Fibroblast of the conjunctiva (primary cell): Measurements from ENCODE around the gene RASA4B.
"Not testable (repeated sequence)": the region's sequence is repeated elsewhere in the genome, so short reads cannot be mapped to it uniquely, and the experiment has no call there.

Experiments used
- DNase-seq: peaks from one replicate; pipeline ENCODE4 v3.0.0-alpha.2; 2010; ENCODE audit warnings: low read depth

RASA4B gene

DNA sequence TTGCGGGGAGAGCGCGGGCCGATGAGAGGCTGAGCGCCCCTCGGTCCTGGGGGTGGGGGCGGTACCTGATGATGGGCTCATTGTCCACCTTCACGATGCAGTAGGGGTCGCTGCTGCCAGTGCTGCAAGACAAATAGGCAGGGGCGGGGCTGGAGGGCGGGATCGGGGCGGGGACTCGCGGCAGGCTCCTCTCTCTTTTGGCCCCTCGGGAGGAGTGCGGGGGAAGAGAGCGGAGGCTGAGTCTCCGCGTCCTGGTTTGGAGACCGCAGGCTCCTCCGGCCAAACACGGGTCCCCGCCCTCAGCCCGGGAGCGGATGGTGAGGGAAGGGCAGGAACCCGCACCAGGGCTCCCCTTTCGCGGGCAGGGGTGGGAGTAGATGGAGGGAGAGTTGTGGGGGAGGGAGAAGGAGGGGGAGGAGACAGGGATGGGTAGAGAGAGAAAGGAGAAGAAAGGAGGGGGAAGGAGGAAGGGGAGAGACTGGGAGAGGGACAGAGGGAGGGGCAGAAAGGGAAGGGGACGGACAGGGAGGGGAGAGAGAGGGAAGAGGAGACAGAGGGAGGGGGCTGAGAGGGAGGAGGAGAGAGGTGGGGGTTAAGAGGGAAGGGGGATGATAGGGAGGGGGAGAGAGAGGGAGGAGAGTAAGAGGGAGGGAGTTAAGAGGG lies 5.6 kb downstream of the RASA4B start:
- DNase-seq, result not testable (repeated sequence)

DNA sequence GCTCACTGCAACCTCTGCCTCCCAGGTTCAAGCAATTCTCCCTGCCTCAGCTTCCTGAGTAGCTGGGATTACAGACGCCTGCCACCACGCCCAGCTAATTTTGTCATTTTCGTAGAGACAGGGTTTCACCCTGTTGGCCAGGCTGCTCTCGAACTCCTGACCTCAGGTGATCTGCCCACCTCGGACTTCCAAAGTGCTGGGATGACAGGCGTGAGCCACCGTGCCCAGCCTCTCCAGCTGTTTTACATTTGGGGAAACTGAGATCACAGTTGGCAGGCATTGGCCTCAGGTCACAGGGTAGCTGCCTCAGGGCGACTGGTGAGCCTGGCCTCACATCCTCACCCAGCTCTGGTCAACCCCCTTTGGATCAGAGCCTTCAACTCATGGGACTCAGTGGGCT lies 7.0 kb downstream of the RASA4B start:
- not testable (repeated sequence) for DNase-seq

DNA sequence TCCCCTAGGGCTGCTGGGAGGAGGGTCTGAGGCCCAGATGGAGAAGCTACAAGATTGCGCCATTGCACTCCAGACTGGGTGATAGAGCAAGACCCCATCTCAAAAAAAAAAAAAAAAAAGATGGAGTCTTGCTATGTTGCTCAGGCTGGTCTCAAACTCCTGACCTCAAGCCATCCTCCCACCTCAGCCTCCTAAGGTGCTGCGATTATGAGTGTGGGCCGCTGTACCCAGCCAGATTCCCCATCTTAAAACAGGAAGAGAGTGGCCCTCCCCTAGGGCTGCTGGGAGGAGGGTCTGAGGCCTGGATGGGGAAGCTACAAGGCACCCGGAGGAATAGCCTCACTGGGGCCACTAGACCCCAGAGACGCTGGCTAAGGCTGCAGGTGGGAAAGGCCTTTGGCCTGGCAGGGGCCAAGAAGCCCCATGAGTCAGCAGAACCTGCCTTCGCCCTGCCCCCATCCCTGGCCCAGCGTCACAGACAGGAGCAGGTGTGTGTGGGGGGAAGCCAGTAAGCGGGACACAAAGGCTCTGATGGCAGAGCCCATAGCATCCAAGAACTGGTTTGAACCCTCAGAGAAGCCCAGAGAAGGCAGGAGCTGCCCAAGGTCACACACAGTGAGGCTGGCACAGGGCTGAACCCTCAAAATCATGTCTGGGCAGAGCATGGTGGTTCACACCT lies 10.0 kb downstream of the RASA4B start:
- DNase-seq, result not testable (repeated sequence)

DNA sequence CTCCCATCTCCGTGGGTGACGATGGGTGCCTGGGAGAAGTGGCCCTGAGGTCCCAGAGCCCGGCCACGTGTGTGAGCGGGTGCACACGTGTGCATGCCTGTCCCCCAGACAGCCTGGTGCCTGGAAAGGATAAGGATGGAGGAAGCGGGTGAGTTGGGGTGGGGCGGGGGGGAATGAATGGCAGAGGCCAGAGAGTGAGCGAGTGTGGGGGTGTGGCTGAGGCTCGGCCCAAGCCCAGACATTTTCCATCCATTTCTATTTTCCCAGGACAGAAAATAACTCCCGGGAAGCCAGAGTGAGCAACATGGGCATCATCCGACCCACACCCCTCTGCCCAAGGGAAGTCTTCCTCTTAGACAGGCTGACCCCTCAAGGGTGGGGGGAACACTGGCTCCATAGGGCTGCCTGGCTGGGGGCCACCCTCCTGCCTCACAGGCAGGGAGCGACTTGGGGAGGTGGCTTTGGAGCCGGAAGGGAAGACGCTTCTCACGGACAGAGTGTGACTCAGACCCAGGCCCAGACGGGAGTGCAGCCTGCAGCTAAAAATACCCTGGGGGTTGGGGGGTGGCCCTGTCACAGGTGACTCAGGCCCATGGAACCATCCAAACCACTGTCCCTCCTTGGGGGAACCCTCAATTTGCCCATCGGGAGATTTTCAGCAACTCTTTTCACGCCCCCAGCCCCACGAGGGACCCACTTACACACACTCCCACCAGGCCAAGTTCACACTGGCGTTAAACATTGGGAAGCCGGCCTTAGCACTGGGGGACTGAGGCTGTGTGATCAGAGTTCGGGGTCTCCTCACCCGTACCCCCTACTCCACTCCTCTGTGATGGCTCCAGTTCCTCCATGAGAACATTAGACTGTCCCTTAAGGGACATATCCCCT lies 12.0 kb downstream of the RASA4B start:
- DNase-seq, result not testable (repeated sequence)

DNA sequence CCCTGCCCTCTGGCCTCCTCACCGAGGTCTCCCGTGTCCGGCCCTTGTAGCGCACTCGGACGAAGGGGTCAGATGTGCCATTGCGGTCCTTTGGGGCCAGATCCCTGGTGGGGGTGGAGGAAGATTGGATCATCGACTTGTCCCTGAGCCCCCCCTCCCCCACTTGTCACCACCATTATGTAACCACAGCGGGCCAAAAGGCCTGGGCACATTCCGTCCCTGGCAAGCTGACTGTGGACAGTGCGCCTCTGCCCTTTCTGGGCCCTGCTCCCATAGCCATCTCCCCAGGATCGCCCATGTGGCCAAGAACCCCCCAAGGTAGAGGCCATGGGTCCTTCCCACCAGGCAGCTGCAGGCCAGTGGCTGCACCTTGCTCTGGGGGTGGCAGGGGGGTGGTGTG lies 14.4 kb downstream of the RASA4B start:
- not testable (repeated sequence) for DNase-seq

DNA sequence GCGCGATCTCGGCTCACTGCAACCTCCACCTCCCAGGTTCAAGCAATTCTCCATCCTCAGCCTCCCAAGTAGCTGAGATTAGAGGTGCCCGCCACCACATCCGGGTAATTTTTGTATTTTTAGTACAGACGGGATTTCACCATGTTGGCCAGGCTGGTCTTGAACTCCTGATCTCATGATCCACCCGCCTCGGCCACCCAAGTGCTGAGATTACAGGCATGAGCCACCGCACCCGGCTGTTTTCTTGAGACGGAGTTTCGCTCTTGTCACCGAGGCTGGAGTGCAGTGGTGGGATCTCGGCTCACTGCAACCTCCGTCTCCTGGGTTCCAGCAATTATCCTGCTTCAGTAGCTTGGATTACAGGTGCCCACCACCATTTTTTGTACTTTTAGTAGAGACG lies 19.3 kb downstream of the RASA4B start:
- DNase-seq, result not testable (repeated sequence)

DNA sequence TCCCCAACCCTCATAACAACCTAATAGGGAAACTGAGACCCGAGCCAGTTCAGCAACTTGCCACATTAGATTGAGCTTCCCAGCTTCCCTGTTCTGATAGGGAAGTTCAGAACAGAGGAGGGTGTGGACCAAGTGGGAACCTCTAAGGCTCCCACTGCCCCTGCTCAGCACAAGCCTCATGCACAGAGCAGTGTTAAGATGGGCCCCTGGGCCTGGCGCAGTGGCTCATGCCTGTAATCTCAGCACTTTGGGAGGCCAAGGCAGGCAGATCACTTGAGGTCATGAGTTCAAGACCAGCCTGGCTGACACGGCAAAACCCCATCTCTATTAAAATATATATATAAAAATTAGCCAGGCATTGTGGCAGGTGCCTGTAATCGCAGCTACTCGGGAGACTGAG lies 20.3 kb downstream of the RASA4B start:
- not testable (repeated sequence) for DNase-seq

DNA sequence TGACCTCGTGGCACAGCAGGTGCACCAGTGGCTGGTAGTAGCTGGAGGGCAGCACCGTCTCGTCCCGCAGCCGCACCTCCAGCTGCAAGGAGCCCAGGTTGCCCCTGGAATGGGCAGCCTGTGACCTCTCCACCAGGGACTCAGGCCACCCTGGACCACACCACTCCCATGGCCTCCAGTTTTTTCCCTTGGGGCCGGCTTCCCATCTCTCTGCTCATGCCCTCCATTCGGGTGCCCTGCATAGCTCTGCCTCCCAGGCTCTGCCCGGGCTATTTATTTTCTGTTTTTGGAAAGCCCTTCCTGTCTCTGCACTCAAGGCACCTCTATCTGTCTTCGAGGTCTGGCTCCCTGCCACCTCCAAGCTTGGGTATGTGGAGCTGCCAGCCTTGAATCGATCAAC lies 20.7 kb downstream of the RASA4B start:
- not testable (repeated sequence) for DNase-seq

DNA sequence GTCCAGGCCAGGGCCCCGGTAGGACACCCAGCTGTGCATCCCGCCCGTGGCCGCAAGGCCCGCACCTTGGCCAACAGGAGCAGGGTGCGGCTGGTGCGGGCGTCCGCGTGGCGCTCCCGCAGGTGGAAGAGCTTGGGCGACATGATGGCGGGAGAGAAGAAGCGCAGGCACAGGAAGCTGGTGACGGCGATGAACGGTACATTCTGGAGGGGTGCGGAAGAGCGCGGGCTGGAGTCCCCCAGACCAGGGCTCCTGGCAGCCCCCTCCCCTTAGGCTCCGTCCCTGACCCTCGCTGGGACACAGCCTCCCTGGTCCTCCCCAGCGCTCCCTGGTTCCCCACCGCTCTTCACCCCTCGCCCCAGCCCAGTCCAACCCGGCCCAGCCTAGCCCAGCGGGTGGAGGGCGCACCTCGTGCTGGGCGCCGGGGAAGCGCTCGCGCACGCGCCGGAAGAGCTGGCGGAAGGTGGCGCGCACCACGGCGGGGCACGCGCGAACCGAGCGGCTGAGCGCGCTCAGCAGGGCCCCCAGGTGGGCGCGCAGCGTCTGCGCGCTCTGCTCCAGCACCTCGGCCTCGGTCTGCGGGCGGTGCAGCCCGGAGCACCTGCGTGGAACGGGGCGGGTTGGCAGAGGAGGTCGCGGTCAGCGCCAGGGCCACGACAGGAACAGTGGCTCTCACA lies 23.0 kb downstream of the RASA4B start:
- not testable (repeated sequence) for DNase-seq

DNA sequence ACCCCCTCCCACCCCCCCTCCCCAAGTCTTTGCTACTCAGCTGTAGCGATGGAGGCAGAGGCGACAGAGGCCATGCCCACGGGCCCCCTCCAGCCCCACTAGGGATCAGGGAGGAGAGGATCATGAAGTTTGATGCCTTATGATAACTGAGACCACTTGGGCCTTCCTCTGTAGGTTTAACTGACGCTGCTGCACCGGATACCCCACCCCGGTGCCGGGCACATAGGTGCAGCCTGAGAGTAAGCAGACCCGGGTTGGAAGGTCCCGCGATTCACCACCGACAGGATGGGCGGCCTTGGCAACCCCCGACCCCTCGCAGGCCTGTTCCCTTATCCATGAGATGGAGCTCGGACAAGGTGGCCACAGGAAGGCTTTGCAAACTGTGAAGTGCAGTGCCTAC lies 23.6 kb downstream of the RASA4B start:
- DNase-seq, result not testable (repeated sequence)

DNA sequence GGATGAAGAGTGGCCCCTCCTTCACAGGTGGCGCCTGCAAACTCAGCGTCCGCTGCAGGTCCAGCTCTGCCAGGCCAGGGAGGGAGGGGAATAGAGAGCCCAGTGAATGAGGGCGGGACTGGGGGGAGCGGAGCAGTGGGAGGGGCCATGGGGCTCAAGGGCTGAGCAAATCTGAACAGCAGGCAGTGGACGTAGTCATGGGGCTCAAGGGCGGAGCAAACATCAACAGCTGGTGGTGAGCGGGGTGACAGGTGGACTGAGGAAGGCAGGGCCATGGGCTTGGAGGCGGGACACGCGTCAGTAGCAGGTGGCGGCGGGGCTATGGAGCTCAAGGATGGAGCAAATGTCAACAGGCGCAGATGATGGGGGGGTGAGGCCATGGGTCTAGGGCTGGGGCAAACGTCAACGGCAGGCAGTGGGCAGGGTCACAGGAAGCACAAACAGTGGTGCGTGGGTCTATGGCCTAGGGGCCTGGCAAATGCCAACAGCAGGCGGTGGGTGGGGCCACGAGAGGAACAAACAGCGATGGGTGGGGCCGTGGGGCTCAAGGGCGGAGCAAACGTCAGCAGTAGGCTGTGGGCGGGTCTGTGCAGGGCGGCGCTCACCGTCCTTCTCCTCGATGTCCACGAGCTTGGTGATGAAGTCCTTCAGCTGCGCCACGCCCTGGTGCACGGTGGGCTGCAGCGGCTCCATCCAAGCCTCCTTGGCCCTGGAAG lies 24.2 kb downstream of the RASA4B start:
- DNase-seq, result not testable (repeated sequence)

DNA sequence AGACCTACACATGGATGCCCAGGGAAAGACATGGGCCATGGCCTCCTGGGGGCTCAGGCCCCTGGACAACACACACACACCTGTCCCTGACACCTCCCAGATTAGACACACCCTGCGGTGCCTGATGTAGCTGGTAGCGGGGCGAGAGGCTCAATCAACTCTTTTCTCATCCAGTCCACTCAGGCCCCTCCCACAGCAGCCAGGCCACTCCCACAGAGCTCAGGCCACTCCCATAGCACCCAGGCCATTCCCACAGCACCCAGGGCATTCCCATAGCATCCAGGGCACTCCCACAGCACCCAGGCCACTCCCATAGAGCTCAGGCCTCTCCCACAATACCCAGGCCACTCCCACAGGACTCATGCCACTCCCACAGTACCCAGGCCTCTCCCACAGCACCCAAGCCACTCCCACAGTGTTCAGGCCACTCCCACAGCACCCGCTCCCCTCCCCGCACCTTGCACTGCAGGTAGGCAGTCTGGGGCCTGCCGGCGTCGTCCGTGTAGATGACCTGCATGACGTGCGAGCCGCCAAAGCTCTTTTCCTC lies 27.0 kb downstream of the RASA4B start:
- DNase-seq, result not testable (repeated sequence)

DNA sequence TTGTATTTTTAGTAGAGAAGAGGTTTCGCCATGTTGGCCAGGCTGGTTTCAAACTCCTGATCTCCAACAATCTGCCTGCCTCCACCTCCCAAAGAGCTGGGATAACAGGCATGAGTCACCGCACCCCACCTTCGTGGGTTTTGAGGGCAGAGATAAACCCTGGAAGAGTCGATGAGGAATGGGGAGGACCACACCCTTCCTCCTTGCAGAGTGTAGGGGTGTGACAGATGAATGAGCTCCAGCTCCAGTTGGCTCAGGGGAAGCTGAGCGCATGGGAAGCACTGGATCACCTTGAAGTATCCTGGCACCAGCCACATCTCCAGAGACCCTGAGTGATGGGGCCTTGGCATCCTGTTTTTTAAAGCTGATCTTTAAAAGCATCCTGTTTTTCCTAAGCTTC lies 33.3 kb downstream of the RASA4B start:
- DNase-seq, result not testable (repeated sequence)

DNA sequence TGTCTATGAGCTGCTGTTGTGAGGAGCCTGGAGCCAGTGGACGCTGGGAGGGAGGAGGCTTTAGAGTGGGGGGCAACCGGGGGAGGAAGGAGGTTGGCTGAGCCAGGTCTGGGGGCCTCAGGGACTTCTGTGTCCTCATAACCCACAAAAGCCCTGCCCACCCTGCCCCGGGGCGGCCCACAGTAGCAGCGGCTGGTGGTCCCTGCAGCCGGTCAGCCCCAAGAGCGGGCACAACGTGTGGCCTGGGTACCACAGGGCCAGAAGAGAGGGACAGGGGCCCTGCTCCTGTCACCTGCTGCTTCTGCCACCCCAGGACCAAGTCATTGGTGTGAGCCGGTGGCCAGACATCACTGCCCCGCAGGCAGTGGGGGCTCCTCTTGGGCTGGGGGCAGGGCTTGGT lies 35.6 kb downstream of the RASA4B start:
- DNase-seq, result not testable (repeated sequence)

DNA sequence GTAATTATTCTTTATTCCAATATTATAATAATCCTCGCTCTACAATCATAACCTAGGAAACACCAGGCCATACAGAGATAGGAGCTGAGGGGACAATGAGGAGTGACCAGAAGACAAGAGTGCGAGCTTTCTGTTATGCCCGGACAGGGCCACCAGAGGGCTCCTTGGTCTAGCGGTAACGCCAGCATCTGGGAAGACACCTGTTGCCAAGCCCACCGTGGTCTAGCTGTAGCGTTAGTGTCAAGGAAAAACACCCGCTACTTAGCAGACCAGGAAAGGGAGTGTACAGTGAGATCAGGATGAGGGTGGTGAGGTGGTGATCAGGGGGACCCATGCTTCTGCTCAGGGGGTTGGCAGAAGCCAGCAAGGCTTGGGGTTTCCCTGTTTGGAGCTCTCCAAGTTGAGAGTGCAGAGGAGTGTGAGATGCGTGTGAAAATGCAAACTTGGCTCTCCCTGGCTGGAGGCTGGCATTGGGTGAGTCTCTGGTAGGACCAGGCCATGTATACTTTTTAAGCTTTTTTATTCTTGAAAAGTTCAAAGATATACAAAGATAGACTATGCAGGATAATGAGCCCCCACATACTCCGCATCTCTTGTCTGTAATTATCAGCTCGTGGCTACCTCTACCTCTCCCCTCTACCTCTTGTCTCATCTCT lies 37.5 kb downstream of the RASA4B start:
- not testable (repeated sequence) for DNase-seq

DNA sequence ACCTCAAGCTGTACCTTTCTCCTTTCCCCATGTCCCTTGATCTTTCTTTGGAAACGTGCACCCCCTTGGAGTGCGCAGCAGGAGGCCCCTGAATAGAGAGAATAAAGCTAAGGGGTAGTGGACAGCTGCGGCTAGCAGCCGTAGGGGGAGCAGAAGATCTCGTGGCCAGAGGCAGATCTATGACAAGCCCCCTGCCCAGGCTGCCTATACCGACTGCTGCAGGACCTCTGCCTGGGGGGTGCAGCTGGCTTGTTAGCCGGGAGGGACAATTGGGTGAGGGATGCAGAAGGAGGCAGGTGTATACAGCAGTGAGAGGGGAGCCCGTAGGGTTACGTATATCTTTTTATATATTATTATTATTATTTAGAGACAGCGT lies 38.4 kb downstream of the RASA4B start:
- not testable (repeated sequence) for DNase-seq

DNA sequence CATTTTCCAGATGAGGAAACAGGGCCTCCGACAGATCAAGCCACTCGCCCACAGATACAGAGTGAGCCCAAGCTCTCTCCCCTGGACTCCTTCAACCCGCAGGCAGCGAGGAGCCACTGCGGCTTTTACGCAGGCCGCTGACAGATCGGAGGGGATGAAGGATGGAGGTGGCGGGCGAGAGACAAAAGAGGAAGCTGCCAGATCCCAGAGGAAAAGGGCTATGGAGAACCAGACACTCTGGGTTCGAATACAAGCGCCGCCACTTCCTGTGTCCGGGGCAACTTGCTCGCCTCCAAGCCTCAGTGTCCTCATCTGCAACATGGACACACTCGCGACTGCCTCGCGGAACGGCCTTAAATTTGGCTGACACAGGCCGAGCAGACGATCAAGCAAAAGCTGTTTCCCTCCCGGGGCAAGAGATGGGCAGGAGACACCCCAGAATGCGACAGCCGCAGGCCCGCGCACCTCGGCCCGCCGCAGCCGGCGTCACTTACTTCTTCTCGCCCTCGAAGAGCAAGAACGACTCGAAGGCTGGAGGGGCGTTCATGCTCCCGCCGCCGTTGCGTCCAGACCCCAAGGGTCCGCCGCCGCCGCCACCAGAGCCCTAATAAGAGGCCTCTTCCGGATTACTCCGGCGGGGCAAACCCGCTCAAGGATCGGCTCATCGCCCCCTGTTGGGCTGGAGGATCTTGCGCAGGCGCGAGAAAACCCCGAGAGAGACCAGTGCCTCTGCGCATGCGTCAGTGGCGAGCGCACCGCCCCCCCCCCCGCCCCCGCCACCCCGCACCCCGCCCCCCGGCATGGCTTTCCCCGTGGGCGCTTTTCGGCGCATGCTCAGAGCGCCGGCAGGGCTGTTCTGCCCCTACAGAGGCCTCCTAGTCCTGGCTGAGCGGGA lies 39.0 kb downstream of the RASA4B start, which contains the start of gene POLR2J:
Gene POLR2J, minus strand, starts transcription at position 609 of the 895 bp plus-strand sequence. Its CDS starts 62 bp downstream, at position 547.
- peak; percentile 83 for DNase-seq

DNA sequence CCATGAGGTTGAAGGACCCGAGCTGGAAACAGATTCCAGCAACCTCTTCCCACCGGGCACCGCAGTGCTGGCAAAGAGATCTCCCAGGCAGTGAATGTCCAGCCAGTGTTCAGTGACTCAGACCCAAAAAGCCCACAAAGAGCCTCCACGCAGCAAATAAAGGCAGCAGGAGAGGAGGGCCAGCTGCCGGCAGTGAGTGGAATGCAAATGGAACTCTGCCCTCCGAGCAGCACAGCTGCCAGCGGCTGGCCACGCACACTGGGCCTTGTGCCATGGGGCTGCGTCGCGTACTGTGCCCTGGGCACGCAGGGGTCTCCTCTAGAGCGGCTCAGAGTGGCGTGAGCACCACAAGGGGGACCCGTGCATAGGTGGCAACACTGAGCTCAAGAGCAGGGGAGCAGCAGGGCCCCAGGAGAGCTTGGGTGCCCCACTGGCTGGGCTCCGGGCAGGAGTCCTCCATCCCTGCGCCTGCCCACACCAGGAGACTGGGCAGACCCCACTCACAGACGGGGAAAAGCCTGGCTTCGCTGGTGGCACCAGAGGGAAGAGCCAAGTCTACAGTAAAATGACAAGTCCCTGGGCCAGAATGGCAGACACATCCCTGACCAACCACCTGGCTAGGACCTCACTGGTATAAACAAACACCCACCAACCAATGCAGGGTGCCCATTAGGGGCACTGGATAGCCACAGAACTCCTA lies 42.7 kb downstream of the RASA4B start:
- DNase-seq, result not testable (repeated sequence)

DNA sequence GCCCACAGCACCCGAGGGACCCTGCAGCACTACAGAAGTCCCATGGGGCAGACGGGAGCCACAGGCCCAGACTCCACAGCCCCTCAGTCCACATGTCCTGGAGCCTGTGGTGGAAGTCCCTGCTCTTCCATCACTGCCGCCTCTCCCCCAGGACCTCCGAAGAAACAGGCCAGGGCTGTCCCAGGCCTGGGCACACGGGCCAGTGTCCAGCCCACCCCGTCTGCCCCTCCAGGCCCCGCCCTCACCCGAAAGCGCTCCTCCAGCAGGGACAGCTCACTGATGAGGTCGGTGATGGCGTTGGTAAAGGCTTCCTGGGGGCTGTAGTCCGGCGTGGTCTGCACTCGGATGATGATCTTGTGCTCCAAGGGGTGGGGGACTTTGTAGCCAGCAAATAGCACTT lies 43.5 kb downstream of the RASA4B start:
- DNase-seq, result not testable (repeated sequence)
